ENCODE data around the gene ZCCHC17.
A peak's percentile ranks its signal among the peaks of the same experiment; 100 is the strongest.

The ZCCHC17 gene

DNA sequence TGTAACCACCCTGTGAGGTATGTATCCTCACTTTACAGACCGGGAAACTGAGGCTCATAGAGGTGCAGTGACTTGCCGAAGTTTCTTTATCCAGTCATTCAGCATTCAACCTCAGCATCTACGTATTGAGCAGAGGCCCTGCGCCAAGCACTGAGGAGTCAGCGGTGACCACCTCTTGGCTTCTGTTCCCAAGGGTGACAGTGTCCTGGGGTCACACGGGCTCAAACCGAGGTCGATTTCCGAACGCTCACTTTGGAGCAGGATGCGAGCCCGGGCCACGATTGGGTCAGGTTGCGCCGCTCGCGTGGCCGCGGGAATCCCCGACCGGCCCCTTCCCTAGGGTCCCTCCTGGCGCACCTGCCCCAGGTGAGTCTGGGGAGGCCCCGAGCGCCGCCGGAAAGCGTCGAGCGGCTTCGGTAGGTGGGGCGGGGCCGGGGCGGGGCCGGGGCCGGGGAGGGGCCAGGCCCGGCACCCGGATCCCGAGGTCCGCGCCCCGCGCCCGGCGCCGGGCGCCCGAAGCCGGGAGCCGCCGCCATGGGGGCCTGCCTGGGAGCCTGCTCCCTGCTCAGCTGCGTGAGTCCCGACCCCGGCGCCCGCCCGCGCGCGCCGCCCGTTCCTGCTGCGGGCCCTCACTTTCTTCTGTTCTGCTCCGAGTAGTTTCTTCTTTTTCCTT, 116.0 kb downstream of the ZCCHC17 start, which contains the start of gene SERINC2:
Gene SERINC2, plus strand, starts transcription at position 482 of the 673 bp plus-strand sequence. Its CDS starts 53 bp downstream, at position 535.
- TF ChIP-seq, protein P1, sequence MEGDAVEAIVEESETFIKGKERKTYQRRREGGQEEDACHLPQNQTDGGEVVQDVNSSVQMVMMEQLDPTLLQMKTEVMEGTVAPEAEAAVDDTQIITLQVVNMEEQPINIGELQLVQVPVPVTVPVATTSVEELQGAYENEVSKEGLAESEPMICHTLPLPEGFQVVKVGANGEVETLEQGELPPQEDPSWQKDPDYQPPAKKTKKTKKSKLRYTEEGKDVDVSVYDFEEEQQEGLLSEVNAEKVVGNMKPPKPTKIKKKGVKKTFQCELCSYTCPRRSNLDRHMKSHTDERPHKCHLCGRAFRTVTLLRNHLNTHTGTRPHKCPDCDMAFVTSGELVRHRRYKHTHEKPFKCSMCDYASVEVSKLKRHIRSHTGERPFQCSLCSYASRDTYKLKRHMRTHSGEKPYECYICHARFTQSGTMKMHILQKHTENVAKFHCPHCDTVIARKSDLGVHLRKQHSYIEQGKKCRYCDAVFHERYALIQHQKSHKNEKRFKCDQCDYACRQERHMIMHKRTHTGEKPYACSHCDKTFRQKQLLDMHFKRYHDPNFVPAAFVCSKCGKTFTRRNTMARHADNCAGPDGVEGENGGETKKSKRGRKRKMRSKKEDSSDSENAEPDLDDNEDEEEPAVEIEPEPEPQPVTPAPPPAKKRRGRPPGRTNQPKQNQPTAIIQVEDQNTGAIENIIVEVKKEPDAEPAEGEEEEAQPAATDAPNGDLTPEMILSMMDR (IDR thresholded peaks at IDR 0.05; ENCODE audit: borderline replicate concordance, extremely low read depth, low read length, poor library complexity, severe bottlenecking), result no peak
- no peak for TF ChIP-seq EZH2 (IDR thresholded peaks at IDR 0.05; ENCODE audit: borderline replicate concordance, low read depth, low read length, severe bottlenecking)
- Histone ChIP-seq H3K4me1 (ENCODE audit: insufficient read depth, low read length) (peaks cover 12% of the 10 kb centered on the region), H4K20me1 (ENCODE audit: insufficient read depth, low read length) (no peaks in the 10 kb centered on the region), H2AFZ (ENCODE audit: low read depth, low read length) (0 out of 2 replicates have a peak within 1 kb of the TSS, but pooled peaks have one; percentile 40), H3K36me3 (ENCODE audit: insufficient read depth, low read length) (no peaks in the 10 kb centered on the region), H3K27ac (ENCODE audit: low read length) (no peak within 1 kb of the TSS), H3K9ac (ENCODE audit: low read depth, low read length) (peak within 1 kb of the TSS; percentile 47; the same call in 1 of the 2 replicates), H3K9me3 (ENCODE audit: insufficient read depth, low read length, severe bottlenecking) (no peaks in the 10 kb centered on the region), H3K4me3 (ENCODE audit: low read depth in 1 of 2, low read length in 2 of 2) (peak within 1 kb of the TSS in 1 of 2 experiments; percentile 40; a peak in 2 of 4 replicates), H3K27me3 (ENCODE audit: insufficient read depth, low read length, poor library complexity) (peaks cover 40% of the 10 kb centered on the region), H3K79me2 (ENCODE audit: insufficient read depth, low read length) (no peaks in the 10 kb centered on the region), H3K4me2 (ENCODE audit: insufficient read depth, low read length) (peak within 1 kb of the TSS; percentile 67)
- DNase-seq, result no peak
- ATAC-seq (ENCODE audit: insufficient read depth, low read depth), result peak; percentile 55

DNA sequence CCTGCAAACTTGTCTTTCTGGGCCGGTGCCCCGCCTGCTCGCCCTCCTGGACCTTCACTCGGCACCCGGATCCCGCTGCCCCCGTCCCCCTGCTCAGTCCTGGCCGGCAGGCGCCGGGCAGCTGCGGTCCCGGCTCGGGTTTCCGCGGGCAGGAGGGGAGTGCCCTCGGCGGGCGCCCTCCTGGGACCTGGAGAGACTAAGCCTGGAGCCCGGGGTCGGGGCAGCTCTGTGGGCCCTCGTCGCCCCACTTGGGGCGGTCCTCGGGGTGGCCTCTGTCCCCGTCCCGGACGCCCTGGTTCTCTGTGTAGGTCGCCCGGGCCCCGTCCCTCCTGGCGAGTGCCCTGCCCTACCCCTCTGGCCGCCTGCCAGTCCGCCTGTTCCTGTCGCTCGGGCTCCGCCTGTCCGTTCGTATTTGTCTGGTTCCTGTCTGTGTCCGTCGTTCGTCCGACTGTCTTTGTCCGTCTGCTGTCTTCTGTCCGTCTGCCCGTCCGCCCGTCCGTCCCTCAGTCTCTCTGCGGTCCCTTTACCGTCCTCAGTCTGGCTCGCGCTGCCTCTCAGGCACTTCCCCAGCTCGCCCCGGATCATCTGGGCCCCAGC, 116.7 kb downstream of the ZCCHC17 start:
- Histone ChIP-seq H3K27ac (ENCODE audit: low read length) (no peak overlapping the region), H3K4me2 (ENCODE audit: insufficient read depth, low read length) (peak overlapping the region; percentile 67), H3K27me3 (ENCODE audit: insufficient read depth, low read length, poor library complexity) (peaks cover 40% of the 10 kb centered on the region), H3K9me3 (ENCODE audit: insufficient read depth, low read length, severe bottlenecking) (no peaks in the 10 kb centered on the region), H2AFZ (ENCODE audit: low read depth, low read length) (0 out of 2 replicates have a peak overlapping the region, but pooled peaks have one; percentile 40), H3K4me1 (ENCODE audit: insufficient read depth, low read length) (peaks cover 12% of the 10 kb centered on the region), H4K20me1 (ENCODE audit: insufficient read depth, low read length) (no peaks in the 10 kb centered on the region), H3K9ac (ENCODE audit: low read depth, low read length) (peak overlapping the region; percentile 47; the same call in 1 of the 2 replicates), H3K79me2 (ENCODE audit: insufficient read depth, low read length) (no peaks in the 10 kb centered on the region), H3K4me3 (ENCODE audit: low read depth in 1 of 2, low read length in 2 of 2) (peak overlapping the region in 1 of 2 experiments; percentile 40; a peak in 2 of 4 replicates), H3K36me3 (ENCODE audit: insufficient read depth, low read length) (no peaks in the 10 kb centered on the region)
- peak; percentile 60 for TF ChIP-seq EZH2 (IDR thresholded peaks at IDR 0.05; ENCODE audit: borderline replicate concordance, low read depth, low read length, severe bottlenecking)
- TF ChIP-seq, protein P1 (IDR thresholded peaks at IDR 0.05; ENCODE audit: borderline replicate concordance, extremely low read depth, low read length, poor library complexity, severe bottlenecking), result no peak
- ATAC-seq (ENCODE audit: insufficient read depth, low read depth) (peak; percentile 52; the same call in 2 of the 3 replicates), DNase-seq (no peak)
